HepG2 (cell line): ENCODE results near the gene CABLES2. TPM values are rescaled to one million over a fixed set of nuclear protein-coding genes. Genes with fewer than 3 reads are reported as not detected.

Experiments
- ATF7 ChIP-seq, 2 experiments: fragments of 450-650 bp in 1 of 2; sonication (generic) in 1 of 2; formaldehyde crosslinking in 1 of 2; IDR thresholded peaks; 2 replicates each; pipeline versions ENCODE4 v1.4.0 to v1.6.1; 2016 to 2020; ENCODE audit warnings: antibody characterized with exemption in 1 of 2, mild to moderate bottlenecking in 1 of 2, missing genetic modification reagents in 1 of 2
- FLYWCH1 ChIP-seq: sonication (generic); formaldehyde crosslinking; IDR thresholded peaks from 2 replicates; pipeline ENCODE4 v1.8.1; 2023; ENCODE audit warnings: mild to moderate bottlenecking, missing genetic modification reagents
- FOSL1 ChIP-seq: sonication (generic); formaldehyde crosslinking; IDR thresholded peaks from 2 replicates; pipeline ENCODE4 v1.9.0; 2021; ENCODE audit warnings: missing genetic modification reagents, borderline replicate concordance
- FOXO1 ChIP-seq: sonication (generic); formaldehyde crosslinking; IDR thresholded peaks from 2 replicates; pipeline ENCODE4 v1.4.0; 2020; ENCODE audit warnings: missing genetic modification reagents
- GATAD2A ChIP-seq: IDR thresholded peaks from 2 replicates; pipeline ENCODE4 v1.6.1; 2016
- IKZF1 ChIP-seq: fragments of 450-650 bp; IDR thresholded peaks from 2 replicates; pipeline ENCODE4 v1.7.1; 2016
- LCORL ChIP-seq, 2 experiments: fragments of 450-650 bp in 1 of 2; sonication (generic) in 1 of 2; formaldehyde crosslinking in 1 of 2; IDR thresholded peaks; 2 replicates each; pipeline versions ENCODE4 v1.5.0 to v1.6.1; 2017 to 2020; ENCODE audit warnings: antibody characterized with exemption in 1 of 2, missing genetic modification reagents in 1 of 2
- MXD1 ChIP-seq: sonication (generic); formaldehyde crosslinking; IDR thresholded peaks from 2 replicates; pipeline ENCODE4 v1.4.0; 2020; ENCODE audit warnings: mild to moderate bottlenecking, missing genetic modification reagents
- MXI1 ChIP-seq: IDR thresholded peaks from 3 replicates; pipeline ENCODE4 v1.6.1; 2012; ENCODE audit warnings: low read depth, low read length, inconsistent platforms, borderline replicate concordance
- POGZ ChIP-seq: sonication (generic); formaldehyde crosslinking; IDR thresholded peaks from 2 replicates; pipeline ENCODE4 v1.4.0; 2020; ENCODE audit warnings: mild to moderate bottlenecking, missing genetic modification reagents
- RBAK ChIP-seq: sonication (generic); formaldehyde crosslinking; IDR thresholded peaks from 2 replicates; pipeline ENCODE4 v1.5.1; 2020; ENCODE audit warnings: mild to moderate bottlenecking, missing genetic modification reagents
- SNAPC2 ChIP-seq: sonication (generic); formaldehyde crosslinking; IDR thresholded peaks from 2 replicates; pipeline ENCODE4 v1.8.1; 2022; ENCODE audit warnings: mild to moderate bottlenecking, missing genetic modification reagents
- TBL1XR1 ChIP-seq: fragments of 150-350 bp; IDR thresholded peaks from 2 replicates; pipeline ENCODE4 v1.6.1; 2014; ENCODE audit warnings: borderline replicate concordance, low read length; ENCODE audit not compliant: partially characterized antibody
- THYN1 ChIP-seq: sonication (generic); formaldehyde crosslinking; IDR thresholded peaks from 2 replicates; pipeline ENCODE4 v1.8.1; 2023; ENCODE audit warnings: low read depth, mild to moderate bottlenecking, moderate library complexity, missing genetic modification reagents, borderline replicate concordance
- ZGPAT ChIP-seq: IDR thresholded peaks from 2 replicates; pipeline ENCODE4 v1.6.1; 2016; ENCODE audit warnings: mild to moderate bottlenecking
- ZNF101 ChIP-seq: sonication (generic); formaldehyde crosslinking; IDR thresholded peaks from 2 replicates; pipeline ENCODE4 v1.4.0; 2020; ENCODE audit warnings: mild to moderate bottlenecking, low read depth, missing genetic modification reagents, borderline replicate concordance
- ZNF414 ChIP-seq: sonication (generic); formaldehyde crosslinking; IDR thresholded peaks from 2 replicates; pipeline ENCODE4 v1.5.0; 2020; ENCODE audit warnings: missing genetic modification reagents
- ZNF446 ChIP-seq: sonication (generic); formaldehyde crosslinking; IDR thresholded peaks from 2 replicates; pipeline ENCODE4 v1.5.0; 2020; ENCODE audit warnings: mild to moderate bottlenecking, missing genetic modification reagents
- ZNF549 ChIP-seq: sonication (generic); formaldehyde crosslinking; IDR thresholded peaks from 2 replicates; pipeline ENCODE4 v1.5.0; 2020; ENCODE audit warnings: missing genetic modification reagents
- ZNF567 ChIP-seq: sonication (generic); formaldehyde crosslinking; IDR thresholded peaks from 2 replicates; pipeline ENCODE4 v1.8.1; 2023; ENCODE audit warnings: mild to moderate bottlenecking, missing genetic modification reagents, borderline replicate concordance
- polyA plus RNA-seq, 8 experiments: library from polyadenylated mRNA; depleted of rRNA in 3 of 8; stranded (reverse) in 7 of 8; unstranded in 1 of 8; fragments of >200 nt; fragmentation: Illumina TruSeq in 4 of 8; extraction: Trizol in 4 of 8; gene quantifications; 2 replicates each; pipeline versions ENCODE4 v1.2.1 to v1.2.3, GENCODE V29; 2011 to 2016; ENCODE audit warnings: low read depth in 4 of 8, missing spikeins in 1 of 8, mixed read lengths in 1 of 8; ENCODE audit not compliant: insufficient read depth in 1 of 8
- total RNA-seq, 5 experiments: library from RNA; depleted of rRNA; stranded (reverse); fragments of >200 nt; fragmentation: Illumina TruSeq; extraction: Trizol; gene quantifications; 2 replicates each; pipeline ENCODE4 v1.2.3, GENCODE V29; 2016; ENCODE audit warnings: low read depth in 1 of 5
- TF ChIP-seq, protein P1 (sequence below): sonication (generic); formaldehyde crosslinking; IDR thresholded peaks from 2 replicates; pipeline ENCODE4 v1.5.0; 2020; ENCODE audit warnings: missing genetic modification reagents, mild to moderate bottlenecking, borderline replicate concordance
- TF ChIP-seq, protein P2 (sequence below): sonication (generic); formaldehyde crosslinking; IDR thresholded peaks from 2 replicates; pipeline ENCODE4 v1.8.0; 2022; ENCODE audit warnings: mild to moderate bottlenecking, missing genetic modification reagents, moderate library complexity

CABLES2 gene
- total and polyA plus RNA-seq, 2 of the 13 experiments (the other 11 are each of a cell fraction or from before 2014, with no cell fraction given) = 5.2 to 9.7 TPM

GRCh38 chr20:62412194-62413024, 5.3 kb upstream of the CABLES2 start (continued):
- no peak for TF ChIP-seq ZNF101 (CRISPR knock-in tag)
- TF ChIP-seq GATAD2A = 0 out of 2 replicates have a peak, but pooled peaks have one; percentile 11
- no peak for TF ChIP-seq ZNF414 (CRISPR knock-in tag)
- TF ChIP-seq LCORL (IDR thresholded peaks at IDR 0.05) = no peak
- peak; percentile 86 for TF ChIP-seq LCORL (CRISPR knock-in tag; IDR thresholded peaks at IDR 0.05)
- TF ChIP-seq, protein P1, sequence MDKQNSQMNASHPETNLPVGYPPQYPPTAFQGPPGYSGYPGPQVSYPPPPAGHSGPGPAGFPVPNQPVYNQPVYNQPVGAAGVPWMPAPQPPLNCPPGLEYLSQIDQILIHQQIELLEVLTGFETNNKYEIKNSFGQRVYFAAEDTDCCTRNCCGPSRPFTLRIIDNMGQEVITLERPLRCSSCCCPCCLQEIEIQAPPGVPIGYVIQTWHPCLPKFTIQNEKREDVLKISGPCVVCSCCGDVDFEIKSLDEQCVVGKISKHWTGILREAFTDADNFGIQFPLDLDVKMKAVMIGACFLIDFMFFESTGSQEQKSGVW (CRISPR knock-in tag) = no peak
- 0 out of 2 replicates have a peak, but pooled peaks have one; percentile 19 for TF ChIP-seq POGZ (CRISPR knock-in tag)
- TF ChIP-seq FLYWCH1 (CRISPR knock-in tag) = no peak
- no peak for TF ChIP-seq ZNF446 (CRISPR knock-in tag)
- no peak for TF ChIP-seq FOSL1 (CRISPR knock-in tag)
- TF ChIP-seq TBL1XR1 = no peak
- peak; percentile 73; the same call in 1 of the 2 replicates for TF ChIP-seq MXD1 (CRISPR knock-in tag)
- no peak; the same call in 1 of the 2 replicates for TF ChIP-seq THYN1 (CRISPR knock-in tag)
- TF ChIP-seq IKZF1 = no peak
- TF ChIP-seq ZNF567 (CRISPR knock-in tag) = no peak
- TF ChIP-seq FOXO1 (CRISPR knock-in tag) = no peak
- no peak for TF ChIP-seq RBAK (CRISPR knock-in tag)
- peak; percentile 57; the same call in 1 of the 3 replicates for TF ChIP-seq MXI1
- no peak for TF ChIP-seq ZNF549 (CRISPR knock-in tag)
- TF ChIP-seq ATF7 (IDR thresholded peaks at IDR 0.05) = no peak
- no peak for TF ChIP-seq ATF7 (CRISPR knock-in tag; IDR thresholded peaks at IDR 0.05)
- TF ChIP-seq SNAPC2 (CRISPR knock-in tag) = no peak; the same call in 1 of the 2 replicates
- TF ChIP-seq ZGPAT (CRISPR knock-in tag) = peak; percentile 22; the same call in 1 of the 2 replicates
- TF ChIP-seq, protein P2, sequence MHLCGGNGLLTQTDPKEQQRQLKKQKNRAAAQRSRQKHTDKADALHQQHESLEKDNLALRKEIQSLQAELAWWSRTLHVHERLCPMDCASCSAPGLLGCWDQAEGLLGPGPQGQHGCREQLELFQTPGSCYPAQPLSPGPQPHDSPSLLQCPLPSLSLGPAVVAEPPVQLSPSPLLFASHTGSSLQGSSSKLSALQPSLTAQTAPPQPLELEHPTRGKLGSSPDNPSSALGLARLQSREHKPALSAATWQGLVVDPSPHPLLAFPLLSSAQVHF = no peak
